GM19452 (cell line): ENCODE data around the gene CEP70.
A peak's percentile ranks its signal among the peaks of the same experiment; 100 is the strongest.
"Not testable (repeated sequence)": the region's sequence is repeated elsewhere in the genome, so short reads cannot be mapped to it uniquely, and the experiment has no call there.

Experiments used
- ATAC-seq: cut with Tn5 transposase; IDR thresholded peaks from one replicate; pipeline ENCODE4 v1.9.1; 2021; ENCODE audit not compliant: unreplicated experiment

CEP70 gene

GRCh38 chr3:138594150-138594934 lies at the start of gene CEP70:
CEP70 (minus strand) TSS chr3:138594260; CDS start chr3:138572927, 21,333 bp downstream.
- ATAC-seq = peak; percentile 86

GRCh38 chr3:138642927-138643253 lies 48.8 kb upstream of the CEP70 start:
- ATAC-seq = no peak

- no peak for ATAC-seq
These were observed 48.3 kb upstream of the CEP70 start for GRCh38 chr3:138642226-138642926.

DNA sequence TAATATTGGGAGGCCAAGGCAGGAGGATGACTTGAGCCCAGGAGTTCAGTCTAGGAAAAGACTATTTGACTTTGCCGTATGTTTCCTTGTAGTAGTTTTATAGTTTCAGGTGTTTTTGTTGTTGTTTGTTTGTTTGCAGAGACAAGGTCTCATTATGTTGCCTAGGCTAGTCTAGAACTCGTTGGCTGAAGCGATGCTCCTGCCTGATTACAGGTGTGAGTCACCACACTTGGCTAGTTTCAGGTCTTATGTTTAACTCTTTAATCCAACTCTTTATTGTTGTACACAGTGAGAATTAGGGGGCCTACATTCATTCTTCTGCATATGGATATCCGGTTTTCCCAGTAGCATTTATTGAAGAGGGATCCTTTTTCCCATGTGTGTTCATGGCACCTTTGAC lies 46.5 kb upstream of the CEP70 start:
- ATAC-seq = no peak

GRCh38 chr3:138638641-138639040 lies 44.6 kb upstream of the CEP70 start:
- ATAC-seq = no peak

- ATAC-seq = no peak
These were observed 35.5 kb upstream of the CEP70 start for GRCh38 chr3:138629526-138629925.

GRCh38 chr3:138625707-138626365 lies 31.8 kb upstream of the CEP70 start:
- no peak for ATAC-seq

- ATAC-seq = no peak
These were observed 30.5 kb upstream of the CEP70 start for GRCh38 chr3:138624518-138624917.

DNA sequence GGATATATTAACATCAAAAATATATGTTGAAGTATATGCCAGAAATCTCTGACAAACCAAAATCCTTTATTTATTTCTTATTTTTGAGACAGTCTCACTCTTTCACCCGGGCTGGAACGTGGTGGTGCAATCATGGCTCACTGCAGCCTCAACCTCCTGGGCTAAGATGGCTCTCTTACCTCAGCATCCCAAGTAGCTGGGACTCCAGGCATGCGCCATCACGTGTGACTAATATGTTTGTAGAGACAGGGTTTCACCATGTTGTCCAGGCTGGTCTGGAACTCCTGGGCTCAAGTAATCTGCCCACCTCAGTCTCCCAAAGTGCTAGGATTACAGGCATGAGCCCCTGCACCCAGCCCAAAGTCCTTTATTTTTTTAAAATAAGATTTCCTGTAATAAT lies 26.4 kb upstream of the CEP70 start:
- ATAC-seq = no peak

DNA sequence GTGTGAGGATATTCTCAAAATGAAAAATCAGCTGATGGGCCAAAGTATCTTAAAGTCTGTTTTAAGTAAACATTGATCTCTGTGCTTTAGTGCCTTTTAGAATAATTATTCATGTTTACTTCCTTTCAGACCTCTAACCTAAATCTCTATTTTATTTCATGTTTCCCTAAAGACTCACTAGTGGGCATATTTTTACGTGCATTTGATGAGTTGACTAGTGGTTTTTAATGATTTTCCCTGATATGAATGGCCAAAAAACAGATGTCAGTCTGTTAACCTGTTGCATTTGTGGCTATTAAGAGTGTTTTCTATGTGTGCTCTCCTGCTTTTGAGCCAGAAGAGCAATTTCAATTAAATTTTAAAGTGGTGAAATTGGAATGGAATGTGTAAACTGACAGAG lies 21.4 kb upstream of the CEP70 start:
- no peak for ATAC-seq

GRCh38 chr3:138609898-138610266 lies 15.8 kb upstream of the CEP70 start:
- ATAC-seq = no peak

DNA sequence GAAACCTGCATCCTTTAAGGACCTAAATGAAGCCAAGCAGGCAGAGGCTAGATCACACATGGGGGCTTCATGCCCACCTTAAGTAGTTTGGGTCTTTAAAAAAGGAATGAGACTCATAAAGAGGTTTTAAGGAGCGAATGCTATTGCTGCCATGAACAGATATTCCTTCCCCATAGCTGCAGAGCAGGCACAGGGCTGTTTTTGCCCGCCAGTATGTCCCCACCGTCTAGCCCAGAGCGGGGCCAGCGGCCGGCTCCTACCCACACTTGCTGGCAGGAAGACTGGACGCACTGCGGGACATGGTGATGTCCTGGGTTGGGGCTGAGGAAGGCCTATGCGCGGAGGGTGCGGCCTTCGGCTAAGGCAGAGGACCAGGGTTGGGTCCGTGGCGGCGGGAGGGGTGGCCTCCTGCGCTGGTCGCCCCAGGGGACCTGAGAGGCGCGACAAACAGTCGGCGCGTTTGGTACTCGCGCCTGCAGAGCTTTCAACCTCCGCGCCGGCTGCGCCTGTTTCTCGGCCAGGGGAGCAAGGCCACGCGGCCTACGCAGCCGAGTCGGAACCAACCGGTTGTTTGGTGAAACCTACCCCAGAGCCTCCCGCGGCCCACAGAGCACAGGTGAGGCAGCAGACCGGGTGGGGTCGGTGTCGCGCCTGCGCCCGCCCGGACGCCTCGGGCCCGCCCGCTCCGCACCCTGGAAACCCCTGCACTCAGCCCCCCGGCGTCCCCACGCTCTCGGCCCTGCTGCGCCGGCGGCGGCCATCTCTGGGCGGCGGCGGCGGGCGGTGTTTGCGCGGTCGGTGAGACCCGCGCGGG lies 14.5 kb upstream of the CEP70 start, which contains the start of gene FAIM:
Gene FAIM (plus strand): TSS at position 450 of the 814 bp plus-strand sequence. CDS start 10,956 bp downstream, outside the sequence.
- ATAC-seq = peak; percentile 82

DNA sequence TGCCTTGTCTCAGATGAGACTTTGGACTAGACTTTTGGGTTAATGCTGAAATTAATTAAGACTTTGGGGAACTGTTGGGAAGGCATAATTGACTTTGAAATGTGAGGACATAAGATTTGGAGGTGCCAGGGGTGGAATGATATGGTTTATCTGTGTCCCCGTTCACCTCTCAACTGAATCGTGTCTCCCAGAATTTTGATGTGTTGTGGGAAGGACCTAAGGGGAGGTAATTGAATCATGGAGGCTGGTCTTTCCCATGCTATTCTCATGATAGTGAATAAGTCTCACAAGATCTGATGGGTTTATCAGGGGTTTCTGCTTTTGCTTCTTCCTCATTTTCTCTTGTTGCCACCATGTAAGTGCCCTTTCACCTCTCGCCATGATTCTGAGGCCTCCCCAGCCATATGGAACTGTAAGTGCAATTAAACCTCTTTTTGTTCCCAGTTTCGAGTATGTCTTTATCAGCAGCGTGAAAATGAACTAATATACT lies 10.1 kb upstream of the CEP70 start:
- ATAC-seq = not testable (repeated sequence)

DNA sequence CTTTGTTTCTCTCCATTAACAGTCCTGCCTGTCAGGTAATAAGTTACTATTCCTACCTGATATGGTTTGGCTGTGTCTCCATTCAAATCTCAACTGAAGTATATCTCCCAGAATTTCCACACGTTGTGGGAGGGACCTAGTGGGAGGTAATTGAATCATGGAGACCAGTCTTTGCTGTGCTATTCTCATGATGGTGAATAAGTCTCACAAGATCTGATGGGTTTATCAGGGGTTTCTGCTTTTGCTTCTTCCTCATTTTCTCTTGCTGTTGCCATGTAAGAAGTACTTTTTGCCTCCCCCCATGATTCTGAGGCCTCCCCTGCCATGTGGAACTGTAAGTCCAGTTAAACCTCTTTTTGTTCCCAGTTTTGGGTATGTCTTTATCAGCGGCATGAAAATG lies 7.6 kb upstream of the CEP70 start:
- not testable (repeated sequence) for ATAC-seq

GRCh38 chr3:138600100-138600745 lies 6.2 kb upstream of the CEP70 start:
- no peak for ATAC-seq

DNA sequence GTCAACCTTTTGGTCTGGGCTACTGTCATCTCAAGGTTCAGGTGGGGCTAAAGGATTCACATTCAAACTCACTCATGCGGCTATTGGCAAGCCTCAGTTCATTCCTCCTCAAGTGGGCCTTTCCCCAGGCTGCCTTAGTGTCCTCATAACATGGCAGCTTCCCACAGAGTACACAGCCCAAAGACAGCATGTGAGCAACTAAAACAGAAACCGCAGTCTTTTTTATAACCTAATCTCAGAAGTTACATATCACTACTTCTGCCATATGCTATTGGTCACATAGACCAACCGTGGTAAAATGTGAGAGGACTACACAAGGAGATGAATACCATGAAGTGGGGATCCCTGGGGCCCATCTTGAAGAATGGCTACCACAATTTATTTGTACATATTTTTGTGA lies 4.5 kb upstream of the CEP70 start:
- ATAC-seq = no peak

- ATAC-seq = not testable (repeated sequence)
These were observed 3.3 kb upstream of the CEP70 start for GRCh38 chr3:138597186-138597976.

- ATAC-seq = peak; percentile 19
These were observed 1.0 kb upstream of the CEP70 start for GRCh38 chr3:138594935-138595610.
